HCT116 (cell line): ENCODE data around the gene CEP112.
A peak's percentile ranks its signal among the peaks of the same experiment; 100 is the strongest.

Experiments used
- CEBPB ChIP-seq: IDR thresholded peaks from 2 replicates; pipeline ENCODE4 v1.6.1; 2012; ENCODE audit warnings: low read depth
- CTCF ChIP-seq, 3 experiments: fragments of 200-600 bp in 1 of 3; sonication (generic) in 1 of 3; IDR thresholded peaks in 2 of 3; conservative IDR thresholded peaks in 1 of 3; 2 replicates each; pipeline ENCODE4 v1.5.1; 2012 to 2017; ENCODE audit warnings: low read depth in 2 of 3, low read length in 2 of 3, antibody characterized with exemption in 1 of 3, borderline replicate concordance in 1 of 3, control low read depth in 1 of 3, mild to moderate bottlenecking in 1 of 3, mixed read lengths in 1 of 3, mixed run types in 1 of 3, moderate library complexity in 1 of 3; ENCODE audit not compliant: insufficient read depth in 1 of 3
- EZH2 ChIP-seq: fragments of 200-600 bp; sonication (generic); IDR thresholded peaks from 2 replicates; pipeline ENCODE4 v1.6.1; 2017; ENCODE audit warnings: antibody characterized with exemption, mixed run types
- EZH2phosphoT487 ChIP-seq: fragments of 200-600 bp; IDR thresholded peaks from 2 replicates; pipeline ENCODE4 v1.6.1; 2018; ENCODE audit warnings: antibody characterized with exemption, borderline replicate concordance
- JUND ChIP-seq: IDR thresholded peaks from 2 replicates; pipeline ENCODE4 v1.6.1; 2012
- POLR2A ChIP-seq: IDR thresholded peaks from 2 replicates; pipeline ENCODE4 v1.7.0; 2011; ENCODE audit warnings: borderline replicate concordance; ENCODE audit not compliant: insufficient read depth, insufficient read length; ENCODE audit errors: extremely low read depth
- SIN3A ChIP-seq: IDR thresholded peaks from 2 replicates; pipeline ENCODE4 v1.6.1; 2012; ENCODE audit warnings: low read depth
- SP1 ChIP-seq: IDR thresholded peaks from 2 replicates; pipeline ENCODE4 v1.6.1; 2012; ENCODE audit warnings: low read depth
- TCF7L2 ChIP-seq: IDR thresholded peaks from 2 replicates; pipeline ENCODE4 v1.7.0; 2011; ENCODE audit warnings: borderline replicate concordance, inconsistent platforms; ENCODE audit not compliant: insufficient read depth, insufficient read length; ENCODE audit errors: extremely low read depth
- ZNF274 ChIP-seq: fragments of 200-500 bp; sonication (Bioruptor generic); IDR thresholded peaks from 2 replicates; pipeline ENCODE4 v1.6.1; 2014; ENCODE audit warnings: mild to moderate bottlenecking, low read depth, low read length, inconsistent platforms
- TF ChIP-seq, protein P1 (sequence below): IDR thresholded peaks from 2 replicates; pipeline ENCODE4 v1.6.1; 2012; ENCODE audit warnings: low read depth

DNA sequence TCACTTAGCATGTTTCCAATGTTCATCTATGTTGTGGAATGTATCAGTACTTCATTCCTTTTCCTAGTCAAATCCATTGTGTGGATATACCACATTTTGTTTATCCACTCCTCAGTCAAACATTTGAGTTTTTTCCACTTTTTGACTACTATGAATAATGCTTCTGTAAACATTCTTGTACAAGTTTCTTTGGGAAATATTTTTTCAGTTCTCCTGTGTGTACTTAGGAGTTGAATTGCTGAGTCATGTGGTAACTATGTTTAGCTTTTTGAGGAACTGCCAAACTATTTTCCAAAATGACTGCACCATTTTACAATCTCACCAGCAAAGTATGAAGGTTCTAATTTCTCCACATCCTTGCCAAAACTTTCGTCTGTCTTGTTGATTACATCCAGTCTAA, 406.8 kb downstream of the CEP112 start:
- TF ChIP-seq CTCF (IDR thresholded peaks at IDR 0.05 in 2 of 3, conservative IDR thresholded peaks at IDR 0.05 in 1 of 3; ENCODE audit: borderline replicate concordance in 1 of 3, insufficient read depth in 1 of 3, low read depth in 2 of 3, low read length in 2 of 3) (no peak), POLR2A (no peak), TCF7L2 (no peak), CEBPB (peak; percentile 60), EZH2 (no peak), JUND (peak; percentile 72), ZNF274 (no peak), EZH2phosphoT487 (no peak), SIN3A (no peak; the same call in 1 of the 2 replicates), SP1 (peak; percentile 67; the same call in 1 of the 2 replicates)
- TF ChIP-seq, protein P1, sequence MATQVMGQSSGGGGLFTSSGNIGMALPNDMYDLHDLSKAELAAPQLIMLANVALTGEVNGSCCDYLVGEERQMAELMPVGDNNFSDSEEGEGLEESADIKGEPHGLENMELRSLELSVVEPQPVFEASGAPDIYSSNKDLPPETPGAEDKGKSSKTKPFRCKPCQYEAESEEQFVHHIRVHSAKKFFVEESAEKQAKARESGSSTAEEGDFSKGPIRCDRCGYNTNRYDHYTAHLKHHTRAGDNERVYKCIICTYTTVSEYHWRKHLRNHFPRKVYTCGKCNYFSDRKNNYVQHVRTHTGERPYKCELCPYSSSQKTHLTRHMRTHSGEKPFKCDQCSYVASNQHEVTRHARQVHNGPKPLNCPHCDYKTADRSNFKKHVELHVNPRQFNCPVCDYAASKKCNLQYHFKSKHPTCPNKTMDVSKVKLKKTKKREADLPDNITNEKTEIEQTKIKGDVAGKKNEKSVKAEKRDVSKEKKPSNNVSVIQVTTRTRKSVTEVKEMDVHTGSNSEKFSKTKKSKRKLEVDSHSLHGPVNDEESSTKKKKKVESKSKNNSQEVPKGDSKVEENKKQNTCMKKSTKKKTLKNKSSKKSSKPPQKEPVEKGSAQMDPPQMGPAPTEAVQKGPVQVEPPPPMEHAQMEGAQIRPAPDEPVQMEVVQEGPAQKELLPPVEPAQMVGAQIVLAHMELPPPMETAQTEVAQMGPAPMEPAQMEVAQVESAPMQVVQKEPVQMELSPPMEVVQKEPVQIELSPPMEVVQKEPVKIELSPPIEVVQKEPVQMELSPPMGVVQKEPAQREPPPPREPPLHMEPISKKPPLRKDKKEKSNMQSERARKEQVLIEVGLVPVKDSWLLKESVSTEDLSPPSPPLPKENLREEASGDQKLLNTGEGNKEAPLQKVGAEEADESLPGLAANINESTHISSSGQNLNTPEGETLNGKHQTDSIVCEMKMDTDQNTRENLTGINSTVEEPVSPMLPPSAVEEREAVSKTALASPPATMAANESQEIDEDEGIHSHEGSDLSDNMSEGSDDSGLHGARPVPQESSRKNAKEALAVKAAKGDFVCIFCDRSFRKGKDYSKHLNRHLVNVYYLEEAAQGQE, result no peak
